ENCODE measurements around the gene SPPL3. TPM values are rescaled to one million over a fixed set of nuclear protein-coding genes. Genes with fewer than 3 reads are reported as not detected.

Gene SPPL3
- total and polyA plus RNA-seq, 10 donors = 9.0 to 76.9 (median 44.0) TPM

GRCh38 chr12:120759591-120760348 is 144.4 kb downstream of the SPPL3 start:
- Histone ChIP-seq H3K4me3 (no peak overlapping the region), H3K36me3 (peaks cover 0 to 58% (median 33%) of the 10 kb centered on the region in 6 donors), H3K27ac (peak overlapping the region in 1 of 8 donors; percentile 31), H3K9me3 (peaks cover 2 to 9% (median 5%) of the 10 kb centered on the region in 8 donors), H3K27me3 (replicated peaks in 1 of 7) (no peaks in the 10 kb centered on the region), H3K4me1 (peaks cover 0 to 17% (median 0%) of the 10 kb centered on the region in 6 donors)
- TF ChIP-seq POLR2AphosphoS5 (IDR thresholded peaks at IDR 0.05) = peak in 1 of 3 donors; percentile 61
- TF ChIP-seq POLR2A (IDR thresholded peaks at IDR 0.05) = no peak
- TF ChIP-seq CTCF (IDR thresholded peaks at IDR 0.05 in 8 of 11, conservative IDR thresholded peaks at IDR 0.05 in 3 of 11) = no peak
- intact Hi-C loops (cut with DNase I; ENCODE audit: low total_unique reads) = no loop called here
- 77 to 82% (median 80%) methylated on average over 24 to 27 of the region's 27 CpGs for WGBS, 5 donors
- DNase-seq = no peak

- Histone ChIP-seq H3K9me3 (peaks cover 3 to 13% (median 9%) of the 10 kb centered on the region in 8 donors), H3K4me3 (no peak overlapping the region), H3K4me1 (peaks cover 0 to 15% (median 0%) of the 10 kb centered on the region in 6 donors), H3K36me3 (peaks cover 0 to 50% (median 27%) of the 10 kb centered on the region in 6 donors), H3K27me3 (replicated peaks in 1 of 7) (no peaks in the 10 kb centered on the region), H3K27ac (peak overlapping the region in 1 of 8 donors; percentile 31)
- intact Hi-C loops (cut with DNase I; ENCODE audit: low total_unique reads) = no loop called here
- TF ChIP-seq POLR2AphosphoS5 (IDR thresholded peaks at IDR 0.05) (no peak), POLR2A (IDR thresholded peaks at IDR 0.05) (no peak), CTCF (IDR thresholded peaks at IDR 0.05 in 8 of 11, conservative IDR thresholded peaks at IDR 0.05 in 3 of 11) (no peak)
- no peak for DNase-seq
- 92 to 96% (median 93%) methylated on average over 7 of the region's 7 CpGs for WGBS, 5 donors
These were observed 145.2 kb downstream of the SPPL3 start for GRCh38 chr12:120758798-120759590.

- peaks cover 0 to 15% (median 0%) of the 10 kb centered on the region in 6 donors for H3K4me1 ChIP-seq
- no peak overlapping the region for H3K4me3 ChIP-seq
- no peaks in the 10 kb centered on the region for H3K27me3 ChIP-seq (replicated peaks in 1 of 7)
- 93 to 98% (median 96%) methylated on average over 6 of the region's 6 CpGs for WGBS, 5 donors
- H3K27ac ChIP-seq = no peak overlapping the region
- no peak for DNase-seq
- TF ChIP-seq CTCF (IDR thresholded peaks at IDR 0.05 in 8 of 11, conservative IDR thresholded peaks at IDR 0.05 in 3 of 11) (no peak), POLR2AphosphoS5 (IDR thresholded peaks at IDR 0.05) (peak in 1 of 3 donors; percentile 20)
- H3K9me3 ChIP-seq = peaks cover 3 to 13% (median 9%) of the 10 kb centered on the region in 8 donors
- H3K36me3 ChIP-seq = peaks cover 0 to 40% (median 19%) of the 10 kb centered on the region in 6 donors
- intact Hi-C loops (cut with DNase I; ENCODE audit: low total_unique reads) = no loop called here
These were observed 146.2 kb downstream of the SPPL3 start for GRCh38 chr12:120757949-120758348.
